ENCODE data around the gene ST8SIA5.
A peak's percentile ranks its signal among the peaks of the same experiment; 100 is the strongest.

The ST8SIA5 gene

DNA sequence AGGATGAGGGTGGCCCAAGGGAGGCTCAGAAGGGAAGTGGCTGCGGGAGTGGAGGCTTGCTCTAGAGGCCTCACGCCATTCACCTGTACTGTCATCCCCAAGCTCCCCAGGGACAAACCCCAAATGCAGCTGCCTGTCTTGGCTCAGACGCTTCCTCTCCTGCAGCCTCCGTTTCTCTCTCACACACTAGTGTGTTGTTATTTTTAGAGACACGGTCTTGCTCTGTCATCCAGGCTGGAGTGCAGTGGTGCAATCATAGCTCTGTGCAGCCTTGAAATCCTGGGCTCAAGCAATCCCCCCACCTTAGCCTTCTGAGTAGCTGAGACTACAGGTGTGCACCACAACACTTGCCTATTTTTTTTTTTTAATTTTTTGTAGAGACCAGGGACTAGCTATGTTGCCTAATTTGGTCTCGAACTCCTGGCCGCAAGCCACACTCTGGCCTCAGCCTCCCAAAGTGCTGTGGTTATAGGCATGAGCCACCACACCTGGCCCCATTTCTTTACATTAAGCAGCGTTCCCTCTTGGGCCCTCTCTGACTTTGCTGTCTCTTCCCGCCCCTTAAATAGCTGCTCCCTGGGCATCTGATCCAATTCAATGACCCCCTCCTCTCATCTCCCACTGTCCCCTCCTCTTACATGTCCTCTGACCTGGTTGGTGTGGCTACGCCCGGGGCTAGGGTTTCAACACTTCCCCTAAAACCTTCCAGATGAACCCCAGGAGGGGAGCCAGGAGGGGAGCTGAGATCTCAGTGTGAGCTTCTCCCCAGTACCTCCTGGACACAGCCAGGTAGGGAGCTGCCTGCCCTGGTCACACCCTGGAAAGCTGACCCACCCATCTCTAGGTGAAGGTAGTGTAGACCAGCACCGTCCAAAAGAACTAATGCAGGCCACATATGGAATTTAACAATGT, 75.8 kb downstream of the ST8SIA5 start:
- Mint-ChIP-seq H3K9me3 (no peaks in the 10 kb centered on the region), H3K4me3 (no peak overlapping the region), H3K4me1 (peaks cover 28% of the 10 kb centered on the region), H3K27ac (peak overlapping the region; percentile 34), H3K36me3 (ENCODE audit: low read depth) (no peaks in the 10 kb centered on the region), H3K27me3 (ENCODE audit: low read depth, poor library complexity) (peaks cover 24% of the 10 kb centered on the region)
- DNase-seq = no peak
- TF ChIP-seq CTCF (IDR thresholded peaks at IDR 0.05) = no peak

DNA sequence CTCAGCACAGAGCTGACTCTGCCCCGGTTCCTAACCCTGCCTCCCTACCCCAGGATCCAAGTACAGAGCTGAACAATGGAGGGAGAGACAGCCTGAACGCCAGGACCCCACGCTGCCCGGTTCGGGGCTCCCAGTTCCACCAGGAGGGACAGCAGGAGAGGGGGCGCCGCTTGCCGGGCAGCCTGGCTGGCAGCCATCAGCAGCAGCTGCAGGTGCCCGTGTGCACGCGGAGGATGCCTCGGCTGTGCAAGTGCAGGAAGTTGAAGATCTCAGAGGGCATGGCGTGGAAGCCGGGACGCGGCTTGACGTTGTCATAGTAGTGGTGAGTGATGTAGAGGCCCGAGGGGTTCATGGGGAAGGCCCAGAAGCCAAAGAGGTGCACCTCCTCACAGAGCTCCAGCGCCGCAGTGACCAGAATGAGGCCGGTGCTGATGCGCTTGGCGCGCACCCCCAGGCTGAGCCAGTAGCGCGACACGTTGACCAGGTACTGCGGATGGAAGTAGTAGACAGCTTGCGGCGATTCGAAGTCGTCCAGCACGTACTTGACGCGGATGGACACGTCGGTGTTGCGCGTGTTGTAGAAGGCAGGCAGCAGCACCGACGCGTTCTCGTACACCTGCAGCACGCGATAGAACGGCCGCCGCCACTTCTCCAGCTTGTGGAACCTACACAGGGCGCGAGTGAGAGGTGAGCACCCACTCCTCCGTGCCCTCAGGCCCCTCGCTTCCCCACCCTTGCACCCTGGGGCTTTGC, 76.8 kb downstream of the ST8SIA5 start:
- Mint-ChIP-seq H3K36me3 (ENCODE audit: low read depth) (no peaks in the 10 kb centered on the region), H3K4me1 (peaks cover 37% of the 10 kb centered on the region), H3K27ac (no peak overlapping the region), H3K4me3 (no peak overlapping the region), H3K9me3 (no peaks in the 10 kb centered on the region), H3K27me3 (ENCODE audit: low read depth, poor library complexity) (peaks cover 29% of the 10 kb centered on the region)
- no peak for TF ChIP-seq CTCF (IDR thresholded peaks at IDR 0.05)
- no peak for DNase-seq

GRCh38 chr18:46678785-46679399, 78.0 kb downstream of the ST8SIA5 start:
- H3K4me3 Mint-ChIP-seq = no peak overlapping the region
- no peak for DNase-seq
- no peaks in the 10 kb centered on the region for H3K36me3 Mint-ChIP-seq (ENCODE audit: low read depth)
- TF ChIP-seq CTCF (IDR thresholded peaks at IDR 0.05) = no peak
- no peaks in the 10 kb centered on the region for H3K9me3 Mint-ChIP-seq
- H3K27me3 Mint-ChIP-seq (ENCODE audit: low read depth, poor library complexity) = peaks cover 40% of the 10 kb centered on the region
- H3K27ac Mint-ChIP-seq = no peak overlapping the region
- H3K4me1 Mint-ChIP-seq = peaks cover 40% of the 10 kb centered on the region

DNA sequence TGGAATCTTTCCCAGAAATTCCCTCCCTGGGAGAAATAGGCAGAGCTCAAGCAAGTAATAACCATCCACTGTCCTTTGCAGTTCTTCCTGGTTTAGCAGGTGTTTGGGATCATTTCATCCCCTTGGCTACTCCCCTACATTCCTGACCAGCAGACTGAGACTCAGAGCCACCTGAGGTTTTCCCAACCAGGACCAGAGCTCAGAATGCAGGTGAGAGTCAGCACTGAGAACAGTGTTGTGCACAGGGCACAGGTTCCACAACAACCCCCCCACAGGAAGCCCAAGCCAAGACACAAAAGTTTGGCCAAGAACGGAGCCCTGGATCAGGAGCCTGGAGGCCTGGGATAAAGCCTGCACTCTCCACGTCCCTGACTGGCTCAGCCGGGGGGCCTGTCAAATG, 78.8 kb downstream of the ST8SIA5 start:
- no peak for TF ChIP-seq CTCF (IDR thresholded peaks at IDR 0.05)
- Mint-ChIP-seq H3K36me3 (ENCODE audit: low read depth) (no peaks in the 10 kb centered on the region), H3K27ac (no peak overlapping the region), H3K4me3 (no peak overlapping the region), H3K27me3 (ENCODE audit: low read depth, poor library complexity) (peaks cover 40% of the 10 kb centered on the region), H3K4me1 (peaks cover 44% of the 10 kb centered on the region), H3K9me3 (no peaks in the 10 kb centered on the region)
- DNase-seq = no peak

DNA sequence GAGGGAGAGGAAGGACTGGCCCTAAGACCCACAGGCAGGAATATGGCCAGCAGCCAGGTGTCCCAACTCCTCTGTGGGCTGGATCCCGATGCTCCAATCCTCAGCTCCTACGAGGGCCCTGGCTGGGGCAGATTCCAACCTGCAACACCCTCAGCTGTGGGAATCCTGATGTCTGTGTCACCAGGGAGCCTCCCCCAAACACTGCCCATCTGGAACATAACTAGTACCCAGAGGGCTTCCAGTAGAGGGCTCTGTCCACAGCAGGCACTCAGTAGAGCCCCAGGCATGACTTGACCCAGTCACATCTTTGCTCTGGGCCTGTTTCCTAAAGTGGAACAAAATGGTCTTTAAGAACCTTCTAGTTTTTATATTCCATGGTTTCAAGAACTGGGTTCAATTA, 79.2 kb downstream of the ST8SIA5 start:
- DNase-seq = no peak
- no peak for TF ChIP-seq CTCF (IDR thresholded peaks at IDR 0.05)
- Mint-ChIP-seq H3K27me3 (ENCODE audit: low read depth, poor library complexity) (peaks cover 38% of the 10 kb centered on the region), H3K9me3 (no peaks in the 10 kb centered on the region), H3K36me3 (ENCODE audit: low read depth) (no peaks in the 10 kb centered on the region), H3K4me3 (no peak overlapping the region), H3K4me1 (peaks cover 44% of the 10 kb centered on the region), H3K27ac (no peak overlapping the region)
